GM21825 (cell line): Measurements from ENCODE around the gene PCDHB15.
"Not testable (repeated sequence)": the region's sequence is repeated elsewhere in the genome, so short reads cannot be mapped to it uniquely, and the experiment has no call there.

Experiments used
- ATAC-seq: cut with Tn5 transposase; IDR thresholded peaks from one replicate; pipeline ENCODE4 v1.9.1; 2021; ENCODE audit warnings: mild to moderate bottlenecking, moderate library complexity; ENCODE audit not compliant: unreplicated experiment

PCDHB15 gene

DNA sequence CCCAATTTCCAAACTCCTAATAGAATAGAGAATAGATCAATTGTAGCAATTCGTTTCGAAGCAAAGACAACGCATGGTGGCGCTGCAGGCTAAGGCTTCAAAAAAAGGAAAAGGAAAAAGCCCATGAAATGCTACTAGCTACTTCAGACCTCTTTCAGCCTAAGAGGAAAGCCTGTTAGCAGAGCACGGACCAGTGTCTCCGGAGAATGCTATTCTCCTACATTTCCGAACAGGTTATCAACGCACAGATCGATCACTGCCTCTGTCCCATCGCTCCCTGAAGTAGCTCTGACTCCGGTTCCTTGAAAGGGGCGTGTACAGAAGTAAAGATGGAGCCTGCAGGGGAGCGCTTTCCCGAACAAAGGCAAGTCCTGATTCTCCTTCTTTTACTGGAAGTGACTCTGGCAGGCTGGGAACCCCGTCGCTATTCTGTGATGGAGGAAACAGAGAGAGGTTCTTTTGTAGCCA is at the start of gene PCDHB15:
Gene PCDHB15 (plus strand): TSS at position 146 of the 468 bp plus-strand sequence. CDS start 184 bp downstream, at position 330.
- no peak for ATAC-seq

DNA sequence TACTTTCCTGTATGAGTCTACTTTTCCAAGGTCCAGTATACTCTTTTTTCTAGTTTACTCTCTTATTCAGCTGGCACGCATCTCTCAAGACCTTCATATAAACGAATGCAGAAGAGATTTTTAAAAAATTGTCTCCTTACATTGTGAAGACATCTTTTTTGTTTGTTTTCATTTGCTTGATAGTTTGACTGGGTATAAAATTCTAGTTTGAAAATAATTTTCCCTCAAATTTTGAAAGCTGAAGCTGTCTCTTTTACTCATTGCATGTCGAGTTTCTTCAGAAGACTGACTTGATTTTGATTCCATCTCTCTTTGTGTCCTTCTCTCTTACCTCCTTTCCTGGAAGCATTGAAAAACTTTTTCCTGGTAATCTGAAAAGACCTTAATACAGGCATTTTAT is 48.8 kb upstream of the PCDHB15 start:
- ATAC-seq: no peak

- ATAC-seq: no peak
These were observed 45.6 kb upstream of the PCDHB15 start, which contains the start of gene PCDHB11 for GRCh38 chr5:141199359-141200235. PCDHB11 (plus strand) TSS chr5:141199627; CDS start chr5:141199775, 148 bp downstream.

GRCh38 chr5:141201126-141201525 is 44.1 kb upstream of the PCDHB15 start:
- not testable (repeated sequence) for ATAC-seq

GRCh38 chr5:141201646-141202045 is 43.5 kb upstream of the PCDHB15 start:
- not testable (repeated sequence) for ATAC-seq

DNA sequence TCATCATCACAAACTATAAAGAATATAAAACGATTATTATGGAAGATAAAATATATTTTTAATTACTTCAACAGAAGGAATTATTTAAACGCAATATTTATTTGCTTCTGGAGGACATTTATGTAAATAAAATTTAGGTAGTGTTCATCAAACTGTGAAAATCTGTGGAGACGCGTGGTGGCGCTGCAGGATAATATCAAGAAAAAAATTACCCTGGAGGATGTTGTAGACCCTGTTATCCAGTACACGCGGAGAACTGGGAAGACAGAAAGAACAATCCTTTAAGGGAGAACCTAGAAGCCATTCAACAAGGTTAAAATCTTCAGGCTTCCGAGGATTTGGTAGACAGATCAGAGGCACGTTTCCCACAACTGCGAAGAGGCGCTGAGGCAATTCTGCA is 36.7 kb upstream of the PCDHB15 start, which contains the start of gene PCDHB12:
Gene PCDHB12 (plus strand): TSS at position 242 of the 400 bp plus-strand sequence. CDS start 189 bp downstream, outside the sequence.
- ATAC-seq: no peak

DNA sequence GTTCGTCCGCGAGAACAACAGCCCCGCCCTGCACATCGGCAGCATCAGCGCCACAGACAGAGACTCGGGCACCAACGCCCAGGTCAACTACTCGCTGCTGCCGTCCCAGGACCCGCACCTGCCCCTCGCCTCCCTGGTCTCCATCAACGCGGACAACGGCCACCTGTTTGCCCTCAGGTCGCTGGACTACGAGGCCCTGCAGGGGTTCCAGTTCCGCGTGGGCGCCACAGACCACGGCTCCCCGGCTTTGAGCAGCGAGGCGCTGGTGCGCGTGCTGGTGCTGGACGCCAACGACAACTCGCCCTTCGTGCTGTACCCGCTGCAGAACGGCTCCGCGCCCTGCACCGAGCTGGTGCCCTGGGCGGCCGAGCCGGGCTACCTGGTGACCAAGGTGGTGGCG is 34.9 kb upstream of the PCDHB15 start:
- not testable (repeated sequence) for ATAC-seq

GRCh38 chr5:141210849-141211248 is 34.3 kb upstream of the PCDHB15 start:
- ATAC-seq: not testable (repeated sequence)

- not testable (repeated sequence) for ATAC-seq
These were observed 31.4 kb upstream of the PCDHB15 start, which contains the start of gene PCDHB13 for GRCh38 chr5:141213656-141214339. PCDHB13 (plus strand) TSS chr5:141213919; CDS start chr5:141214124, 205 bp downstream.

DNA sequence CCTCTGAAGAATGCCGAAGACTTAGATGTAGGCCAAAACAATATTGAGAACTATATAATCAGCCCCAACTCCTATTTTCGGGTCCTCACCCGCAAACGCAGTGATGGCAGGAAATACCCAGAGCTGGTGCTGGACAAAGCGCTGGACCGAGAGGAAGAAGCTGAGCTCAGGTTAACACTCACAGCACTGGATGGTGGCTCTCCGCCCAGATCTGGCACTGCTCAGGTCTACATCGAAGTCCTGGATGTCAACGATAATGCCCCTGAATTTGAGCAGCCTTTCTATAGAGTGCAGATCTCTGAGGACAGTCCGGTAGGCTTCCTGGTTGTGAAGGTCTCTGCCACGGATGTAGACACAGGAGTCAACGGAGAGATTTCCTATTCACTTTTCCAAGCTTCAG is 30.6 kb upstream of the PCDHB15 start:
- ATAC-seq: not testable (repeated sequence)

DNA sequence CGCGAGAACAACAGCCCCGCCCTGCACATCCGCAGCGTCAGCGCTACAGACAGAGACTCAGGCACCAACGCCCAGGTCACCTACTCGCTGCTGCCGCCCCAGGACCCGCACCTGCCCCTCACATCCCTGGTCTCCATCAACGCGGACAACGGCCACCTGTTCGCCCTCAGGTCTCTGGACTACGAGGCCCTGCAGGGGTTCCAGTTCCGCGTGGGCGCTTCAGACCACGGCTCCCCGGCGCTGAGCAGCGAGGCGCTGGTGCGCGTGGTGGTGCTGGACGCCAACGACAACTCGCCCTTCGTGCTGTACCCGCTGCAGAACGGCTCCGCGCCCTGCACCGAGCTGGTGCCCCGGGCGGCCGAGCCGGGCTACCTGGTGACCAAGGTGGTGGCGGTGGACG is 29.7 kb upstream of the PCDHB15 start:
- not testable (repeated sequence) for ATAC-seq

GRCh38 chr5:141216035-141216434 is 29.2 kb upstream of the PCDHB15 start:
- ATAC-seq: not testable (repeated sequence)

GRCh38 chr5:141223112-141223783 is 21.9 kb upstream of the PCDHB15 start, which contains the start of gene PCDHB14:
PCDHB14 (plus strand) TSS chr5:141223343; CDS start chr5:141223506, 163 bp downstream.
- ATAC-seq: no peak

- ATAC-seq: not testable (repeated sequence)
These were observed 20.4 kb upstream of the PCDHB15 start for GRCh38 chr5:141224844-141225243.

- ATAC-seq: not testable (repeated sequence)
These were observed 19.8 kb upstream of the PCDHB15 start for GRCh38 chr5:141225421-141225820.

DNA sequence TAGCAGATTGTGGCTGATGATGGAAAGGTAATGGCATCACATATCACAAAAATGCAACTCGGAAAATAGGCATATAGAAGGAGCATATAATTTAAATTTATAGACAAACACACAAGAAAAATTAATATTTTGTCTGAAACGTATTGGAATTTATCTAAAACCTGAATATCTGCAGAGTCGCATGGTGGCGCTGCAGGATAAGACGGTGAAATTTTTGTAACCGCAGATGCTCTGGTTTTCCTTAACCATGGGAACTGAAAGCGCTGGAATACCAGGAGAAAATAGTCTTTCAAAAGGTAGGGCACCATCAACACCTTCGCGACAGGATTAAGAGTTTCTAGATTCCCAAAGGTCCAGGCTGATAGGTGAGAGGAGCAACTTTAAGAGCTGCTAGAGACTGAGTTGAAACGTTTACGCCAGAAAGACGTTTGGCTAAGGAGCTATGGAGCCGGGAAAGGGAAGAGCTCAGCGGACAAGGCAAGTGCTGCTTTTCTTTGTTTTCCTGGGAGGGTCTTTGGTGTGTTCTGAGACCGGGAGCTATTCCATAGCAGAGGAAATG is 11.0 kb upstream of the PCDHB15 start:
- no peak for ATAC-seq

- not testable (repeated sequence) for ATAC-seq
These were observed 9.3 kb upstream of the PCDHB15 start for GRCh38 chr5:141235922-141236321.

DNA sequence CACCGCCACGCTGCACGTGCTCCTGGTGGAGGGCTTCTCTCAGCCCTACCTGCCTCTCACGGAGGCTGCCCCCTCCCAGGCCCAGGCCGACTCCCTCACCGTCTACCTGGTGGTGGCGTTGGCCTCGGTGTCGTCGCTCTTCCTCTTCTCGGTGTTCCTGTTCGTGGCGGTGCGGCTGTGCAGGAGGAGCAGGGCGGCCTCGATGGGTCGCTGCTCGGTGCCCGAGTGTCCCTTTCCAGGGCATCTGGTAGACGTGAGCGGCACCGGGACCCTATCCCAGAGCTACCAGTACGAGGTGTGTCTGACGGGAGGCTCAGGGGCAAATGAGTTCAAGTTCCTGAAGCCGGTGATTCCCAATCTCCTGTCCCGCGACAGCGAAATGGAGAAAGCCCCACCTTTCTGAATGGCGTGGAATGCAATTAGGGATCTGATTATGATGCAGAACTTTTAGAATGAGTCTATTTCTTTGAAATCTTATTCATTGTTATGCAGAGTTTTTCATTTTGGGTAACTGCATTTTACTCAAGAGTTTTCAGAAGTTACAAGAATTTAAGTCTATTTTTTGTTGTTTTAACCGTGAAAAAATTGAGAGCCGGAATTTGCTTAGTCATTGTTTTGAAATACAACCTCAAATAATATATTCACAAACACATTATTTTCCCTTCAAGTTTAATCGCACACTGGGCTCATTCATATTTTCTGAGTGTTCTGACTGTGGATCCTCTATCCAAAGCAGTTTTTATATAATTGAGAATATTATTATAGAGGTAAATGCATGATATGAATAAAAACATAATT is 8.5 kb upstream of the PCDHB15 start:
- ATAC-seq: no peak

- no peak for ATAC-seq
These were observed 3.7 kb upstream of the PCDHB15 start for GRCh38 chr5:141241496-141241895.
